Nephron progenitor cell (in vitro differentiated cells): ENCODE measurements around the gene KLHL41.

Source experiments
- DNase-seq: peaks from one replicate; pipeline ENCODE4 v3.0.0; 2021
- H3K27ac Mint-ChIP-seq: 2 replicates; pipeline ENCODE4 v1.8.0; 2021; ENCODE audit warnings: mild to moderate bottlenecking, moderate library complexity, mixed read lengths
- H3K27me3 Mint-ChIP-seq: 2 replicates; pipeline ENCODE4 v1.8.0; 2021; ENCODE audit warnings: mild to moderate bottlenecking, low read depth, mixed read lengths; ENCODE audit not compliant: poor library complexity
- H3K36me3 Mint-ChIP-seq: 2 replicates; pipeline ENCODE4 v1.8.0; 2021; ENCODE audit warnings: low read depth, mixed read lengths
- H3K4me1 Mint-ChIP-seq: 2 replicates; pipeline ENCODE4 v1.8.0; 2021; ENCODE audit warnings: mixed read lengths
- H3K4me3 Mint-ChIP-seq: 2 replicates; pipeline ENCODE4 v1.8.0; 2021; ENCODE audit warnings: mild to moderate bottlenecking, moderate library complexity, mixed read lengths
- H3K9me3 Mint-ChIP-seq: 2 replicates; pipeline ENCODE4 v1.8.0; 2021; ENCODE audit warnings: mild to moderate bottlenecking, moderate library complexity, mixed read lengths
- TF ChIP-seq, protein P1 (sequence below): fragments of 200-600 bp; sonication (generic); IDR thresholded peaks from 2 replicates; pipeline ENCODE4 v1.5.0; 2021; ENCODE audit warnings: antibody characterized with exemption

The KLHL41 gene

GRCh38 chr2:169491378-169491777 lies 18.1 kb upstream of the KLHL41 start:
- Mint-ChIP-seq H3K9me3 (peaks cover 4% of the 10 kb centered on the region), H3K4me3 (no peak overlapping the region), H3K36me3 (peaks cover 38% of the 10 kb centered on the region), H3K27ac (no peak overlapping the region), H3K27me3 (no peaks in the 10 kb centered on the region), H3K4me1 (no peaks in the 10 kb centered on the region)
- DNase-seq = no peak
- TF ChIP-seq, protein P1, sequence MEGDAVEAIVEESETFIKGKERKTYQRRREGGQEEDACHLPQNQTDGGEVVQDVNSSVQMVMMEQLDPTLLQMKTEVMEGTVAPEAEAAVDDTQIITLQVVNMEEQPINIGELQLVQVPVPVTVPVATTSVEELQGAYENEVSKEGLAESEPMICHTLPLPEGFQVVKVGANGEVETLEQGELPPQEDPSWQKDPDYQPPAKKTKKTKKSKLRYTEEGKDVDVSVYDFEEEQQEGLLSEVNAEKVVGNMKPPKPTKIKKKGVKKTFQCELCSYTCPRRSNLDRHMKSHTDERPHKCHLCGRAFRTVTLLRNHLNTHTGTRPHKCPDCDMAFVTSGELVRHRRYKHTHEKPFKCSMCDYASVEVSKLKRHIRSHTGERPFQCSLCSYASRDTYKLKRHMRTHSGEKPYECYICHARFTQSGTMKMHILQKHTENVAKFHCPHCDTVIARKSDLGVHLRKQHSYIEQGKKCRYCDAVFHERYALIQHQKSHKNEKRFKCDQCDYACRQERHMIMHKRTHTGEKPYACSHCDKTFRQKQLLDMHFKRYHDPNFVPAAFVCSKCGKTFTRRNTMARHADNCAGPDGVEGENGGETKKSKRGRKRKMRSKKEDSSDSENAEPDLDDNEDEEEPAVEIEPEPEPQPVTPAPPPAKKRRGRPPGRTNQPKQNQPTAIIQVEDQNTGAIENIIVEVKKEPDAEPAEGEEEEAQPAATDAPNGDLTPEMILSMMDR = no peak

GRCh38 chr2:169493360-169493759 lies 16.1 kb upstream of the KLHL41 start:
- TF ChIP-seq, protein P1 = no peak
- Mint-ChIP-seq H3K27me3 (no peaks in the 10 kb centered on the region), H3K4me3 (no peak overlapping the region), H3K36me3 (peaks cover 36% of the 10 kb centered on the region), H3K27ac (no peak overlapping the region), H3K9me3 (peaks cover 4% of the 10 kb centered on the region), H3K4me1 (no peaks in the 10 kb centered on the region)
- DNase-seq = no peak

- peaks cover 4% of the 10 kb centered on the region for H3K9me3 Mint-ChIP-seq
Measured at GRCh38 chr2:169495310-169495928, 14.1 kb upstream of the KLHL41 start.

DNA sequence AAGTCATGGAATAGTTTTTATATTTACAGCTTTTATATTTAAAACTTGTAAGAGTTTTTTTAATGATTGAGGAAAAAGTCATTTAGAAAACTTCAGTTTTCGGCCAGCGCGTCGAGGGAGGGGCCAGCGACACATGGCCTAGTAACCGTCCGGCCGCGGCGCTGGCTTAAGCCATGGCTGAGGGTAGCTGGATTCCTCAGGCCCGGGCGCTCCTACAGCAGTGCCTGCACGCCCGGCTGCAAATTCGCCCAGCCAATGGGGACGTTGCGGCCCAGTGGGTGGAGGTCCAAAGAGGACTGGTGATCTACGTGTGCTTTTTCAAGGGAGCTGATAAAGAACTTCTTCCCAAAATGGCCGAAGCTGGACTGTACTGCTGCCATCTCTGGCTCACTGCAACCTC lies 4.9 kb upstream of the KLHL41 start:
- Mint-ChIP-seq H3K27me3 (no peaks in the 10 kb centered on the region), H3K4me1 (peaks cover 6% of the 10 kb centered on the region)
- TF ChIP-seq, protein P1 = no peak

More at GRCh38 chr2:169495310-169495928, 14.1 kb upstream of the KLHL41 start:
- TF ChIP-seq, protein P1 = no peak
- Mint-ChIP-seq H3K36me3 (peaks cover 23% of the 10 kb centered on the region), H3K4me3 (no peak overlapping the region), H3K27me3 (no peaks in the 10 kb centered on the region), H3K27ac (peak overlapping the region; percentile 25), H3K4me1 (no peaks in the 10 kb centered on the region)
- DNase-seq = no peak

GRCh38 chr2:169507698-169508097 lies 1.8 kb upstream of the KLHL41 start:
- DNase-seq = no peak
- Mint-ChIP-seq H3K9me3 (peaks cover 29% of the 10 kb centered on the region), H3K27ac (no peak overlapping the region), H3K36me3 (peaks cover 42% of the 10 kb centered on the region), H3K4me1 (peaks cover 10% of the 10 kb centered on the region), H3K4me3 (no peak overlapping the region), H3K27me3 (no peaks in the 10 kb centered on the region)
- TF ChIP-seq, protein P1 = no peak

More for the DNA sequence above, 4.9 kb upstream of the KLHL41 start:
- no peak overlapping the region for H3K27ac Mint-ChIP-seq
- DNase-seq = no peak
- H3K9me3 Mint-ChIP-seq = peaks cover 29% of the 10 kb centered on the region
- H3K36me3 Mint-ChIP-seq = peaks cover 42% of the 10 kb centered on the region
- no peak overlapping the region for H3K4me3 Mint-ChIP-seq

DNA sequence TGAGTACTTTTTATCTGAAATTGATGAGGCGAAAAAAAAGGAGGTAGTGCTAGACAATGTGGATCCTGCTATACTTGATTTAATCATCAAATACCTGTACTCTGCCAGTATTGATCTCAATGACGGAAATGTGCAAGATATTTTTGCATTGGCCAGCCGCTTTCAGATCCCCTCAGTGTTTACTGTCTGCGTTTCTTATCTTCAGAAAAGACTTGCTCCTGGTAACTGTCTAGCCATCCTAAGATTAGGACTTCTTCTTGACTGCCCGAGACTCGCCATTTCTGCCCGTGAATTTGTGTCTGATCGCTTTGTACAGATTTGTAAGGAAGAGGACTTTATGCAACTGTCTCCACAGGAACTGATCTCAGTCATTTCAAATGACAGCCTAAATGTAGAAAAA lies 453 bp downstream of the KLHL41 start:
- Mint-ChIP-seq H3K36me3 (peaks cover 28% of the 10 kb centered on the region), H3K4me1 (peaks cover 10% of the 10 kb centered on the region), H3K4me3 (no peak overlapping the region), H3K27ac (no peak overlapping the region), H3K27me3 (no peaks in the 10 kb centered on the region), H3K9me3 (peaks cover 18% of the 10 kb centered on the region)
- DNase-seq = no peak
- TF ChIP-seq, protein P1 = no peak
